Measurements from ENCODE around the gene FAM229B. TPM values are rescaled to one million over a fixed set of nuclear protein-coding genes. Genes with fewer than 3 reads are reported as not detected.
"Not testable (repeated sequence)": the region's sequence is repeated elsewhere in the genome, so short reads cannot be mapped to it uniquely, and the experiment has no call there.

Gene FAM229B
- total RNA-seq, 3 donors from 2014 or later: 6.3 to 12.5 (median 10.9) TPM

- Histone ChIP-seq H3K27ac (no peak overlapping the region), H3K27me3 (no peaks in the 10 kb centered on the region), H3K9me3 (no peaks in the 10 kb centered on the region), H3K4me3 (no peak overlapping the region), H3K36me3 (no peaks in the 10 kb centered on the region), H3K4me1 (no peaks in the 10 kb centered on the region)
- no peak for TF ChIP-seq POLR2AphosphoS5 (IDR thresholded peaks at IDR 0.05)
- intact Hi-C loops (cut with DNase I; ENCODE audit: low total_unique reads): no loop called here
- DNase-seq (ENCODE audit: low spot score in 2 of 2): no peak
Measured at GRCh38 chr6:112096901-112097300, 9.5 kb downstream of the FAM229B start.

DNA sequence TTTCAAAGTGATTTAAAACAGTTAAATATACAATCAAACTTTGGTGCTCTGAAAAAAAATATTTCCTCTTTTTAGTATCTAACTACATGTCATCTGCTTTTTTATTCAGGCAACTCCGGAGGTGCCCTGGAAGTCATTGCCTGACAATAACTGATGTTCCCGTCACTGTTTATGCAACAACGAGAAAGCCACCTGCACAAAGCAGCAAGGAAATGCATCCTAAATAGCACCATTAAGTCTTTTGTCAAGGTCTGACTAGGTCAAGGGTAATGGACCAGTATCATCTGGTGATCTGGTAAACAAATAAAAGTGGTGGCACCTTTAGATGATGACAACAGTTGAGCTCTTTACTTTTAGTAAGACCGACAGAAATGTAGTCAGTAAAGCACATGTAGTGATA is 13.2 kb downstream of the FAM229B start:
- intact Hi-C loops (cut with DNase I; ENCODE audit: low total_unique reads): no loop called here
- Histone ChIP-seq H3K36me3 (no peaks in the 10 kb centered on the region), H3K4me1 (no peaks in the 10 kb centered on the region), H3K4me3 (no peak overlapping the region), H3K27me3 (no peaks in the 10 kb centered on the region), H3K9me3 (no peaks in the 10 kb centered on the region), H3K27ac (no peak overlapping the region)
- TF ChIP-seq POLR2A (IDR thresholded peaks at IDR 0.05) (no peak), CTCF (IDR thresholded peaks at IDR 0.05) (no peak), POLR2AphosphoS5 (IDR thresholded peaks at IDR 0.05) (no peak)
- no peak for DNase-seq (ENCODE audit: low spot score in 2 of 2)

DNA sequence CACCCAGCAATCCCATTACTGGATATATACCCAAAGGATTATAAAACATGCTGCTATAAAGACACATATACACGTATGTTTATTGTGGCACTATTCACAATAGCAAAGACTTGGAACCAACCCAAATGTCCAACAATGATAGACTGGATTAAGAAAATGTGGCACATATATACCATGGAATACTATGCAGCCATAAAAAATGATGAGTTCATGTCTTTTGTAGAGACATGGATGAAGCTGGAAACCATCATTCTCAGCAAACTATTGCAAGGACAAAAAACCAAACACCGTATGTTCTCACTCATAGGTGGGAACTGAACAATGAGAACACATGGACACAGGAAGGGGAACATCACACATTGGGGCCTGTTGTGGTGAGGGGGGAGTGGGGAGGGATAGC is 18.6 kb downstream of the FAM229B start:
- DNase-seq (ENCODE audit: low spot score in 2 of 2); H3K4me1 ChIP-seq: not testable (repeated sequence)

GRCh38 chr6:112106562-112106961 is 19.2 kb downstream of the FAM229B start:
- Histone ChIP-seq H3K27me3 (no peaks in the 10 kb centered on the region), H3K27ac (no peak overlapping the region), H3K36me3 (no peaks in the 10 kb centered on the region), H3K4me3 (no peak overlapping the region), H3K4me1 (no peaks in the 10 kb centered on the region), H3K9me3 (no peaks in the 10 kb centered on the region)
- TF ChIP-seq POLR2A (IDR thresholded peaks at IDR 0.05) (no peak), POLR2AphosphoS5 (IDR thresholded peaks at IDR 0.05) (no peak), CTCF (IDR thresholded peaks at IDR 0.05) (no peak)
- no peak for DNase-seq (ENCODE audit: low spot score in 2 of 2)
- intact Hi-C loops (cut with DNase I; ENCODE audit: low total_unique reads): no loop called here

More for the DNA sequence above, 18.6 kb downstream of the FAM229B start:
- H3K27me3 ChIP-seq; intact Hi-C loops (cut with DNase I; ENCODE audit: low total_unique reads); H3K36me3 ChIP-seq; H3K9me3 ChIP-seq; H3K4me3 ChIP-seq; H3K27ac ChIP-seq: not testable (repeated sequence)

DNA sequence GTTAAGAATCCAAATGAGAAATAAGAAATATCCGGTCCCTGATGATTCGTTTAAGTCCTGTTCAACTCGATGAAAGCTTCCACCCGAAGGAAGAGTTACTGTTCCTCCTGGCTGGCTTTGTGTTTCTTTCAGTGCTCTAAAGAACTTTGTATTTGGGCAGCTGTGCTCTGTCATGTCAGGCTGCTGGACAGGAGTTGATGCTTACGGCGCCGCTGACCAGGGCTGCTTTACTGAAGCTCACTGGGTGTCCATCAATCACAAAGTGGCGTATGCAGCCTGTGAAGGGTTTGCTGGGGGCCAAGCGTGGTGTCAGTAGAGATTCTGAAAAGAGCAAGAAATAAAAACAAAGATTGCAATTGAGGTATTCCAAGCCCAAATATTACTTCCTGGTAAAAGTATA is 21.9 kb downstream of the FAM229B start:
- H3K27me3 ChIP-seq: no peaks in the 10 kb centered on the region
- no peak overlapping the region for H3K27ac ChIP-seq
- intact Hi-C loops (cut with DNase I; ENCODE audit: low total_unique reads): no loop called here
- no peak for TF ChIP-seq POLR2A (IDR thresholded peaks at IDR 0.05)
- TF ChIP-seq CTCF (IDR thresholded peaks at IDR 0.05): no peak
- TF ChIP-seq POLR2AphosphoS5 (IDR thresholded peaks at IDR 0.05): no peak
- DNase-seq (ENCODE audit: low spot score in 2 of 2): no peak
- H3K4me1 ChIP-seq: no peaks in the 10 kb centered on the region
- H3K9me3 ChIP-seq: no peaks in the 10 kb centered on the region
- no peaks in the 10 kb centered on the region for H3K36me3 ChIP-seq
- H3K4me3 ChIP-seq: no peak overlapping the region

DNA sequence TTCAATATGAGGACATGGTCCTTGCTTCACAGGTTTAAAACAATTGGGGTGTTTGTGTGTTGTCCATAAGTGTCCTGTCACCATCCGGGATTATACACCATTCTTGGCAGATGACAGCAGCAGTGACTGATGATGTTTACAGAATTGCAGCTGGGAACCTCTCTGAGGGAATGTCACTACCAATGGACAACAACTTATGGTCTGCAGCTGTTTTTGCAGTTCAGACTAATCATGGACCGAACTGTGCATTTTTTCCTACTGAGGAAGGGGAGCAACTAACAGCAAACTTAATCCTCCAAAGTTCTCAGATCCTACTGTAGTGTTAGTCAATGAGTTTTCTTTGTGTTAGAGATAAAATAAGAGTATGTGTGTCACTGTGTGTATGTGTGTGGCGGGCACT is 26.0 kb downstream of the FAM229B start:
- Histone ChIP-seq H3K27ac (no peak overlapping the region), H3K4me3 (no peak overlapping the region), H3K4me1 (no peaks in the 10 kb centered on the region), H3K27me3 (no peaks in the 10 kb centered on the region), H3K9me3 (no peaks in the 10 kb centered on the region), H3K36me3 (no peaks in the 10 kb centered on the region)
- no peak for DNase-seq (ENCODE audit: low spot score in 2 of 2)
- intact Hi-C loops (cut with DNase I; ENCODE audit: low total_unique reads): no loop called here
- no peak for TF ChIP-seq POLR2AphosphoS5 (IDR thresholded peaks at IDR 0.05)
- TF ChIP-seq POLR2A (IDR thresholded peaks at IDR 0.05): no peak
- no peak for TF ChIP-seq CTCF (IDR thresholded peaks at IDR 0.05)
